GM21390 (cell line): Measurements from ENCODE around the gene OXSR1.
"Not testable (repeated sequence)": the region's sequence is repeated elsewhere in the genome, so short reads cannot be mapped to it uniquely, and the experiment has no call there.

Experiments
- ATAC-seq: cut with Tn5 transposase; IDR thresholded peaks from one replicate; pipeline ENCODE4 v1.9.1; 2021; ENCODE audit not compliant: unreplicated experiment

Gene OXSR1

GRCh38 chr3:38265604-38266307 lies 100.4 kb downstream of the OXSR1 start, which contains the start of gene SLC22A13:
Gene SLC22A13 (plus strand): TSS chr3:38265812. CDS start chr3:38265861, 49 bp downstream.
- no peak for ATAC-seq

DNA sequence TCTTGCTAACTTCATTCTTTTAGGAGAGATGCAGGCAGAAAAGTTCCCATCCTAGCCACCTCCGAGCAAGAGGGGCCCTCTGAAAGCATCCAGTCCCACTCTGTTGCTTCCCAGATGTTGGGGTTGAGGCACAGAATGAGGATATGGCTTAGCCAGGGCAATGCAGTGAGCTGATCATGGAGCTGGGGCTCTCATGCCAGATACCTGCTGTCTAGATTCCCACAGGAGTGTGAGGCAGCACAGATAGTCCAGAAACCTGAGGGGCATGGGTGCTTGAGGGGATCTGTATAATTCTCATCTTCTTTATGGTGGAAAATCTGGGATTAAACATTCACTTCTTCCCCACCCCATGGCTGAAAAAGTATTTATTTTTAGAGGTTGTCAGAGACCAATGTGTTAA lies 101.5 kb downstream of the OXSR1 start:
- no peak for ATAC-seq

DNA sequence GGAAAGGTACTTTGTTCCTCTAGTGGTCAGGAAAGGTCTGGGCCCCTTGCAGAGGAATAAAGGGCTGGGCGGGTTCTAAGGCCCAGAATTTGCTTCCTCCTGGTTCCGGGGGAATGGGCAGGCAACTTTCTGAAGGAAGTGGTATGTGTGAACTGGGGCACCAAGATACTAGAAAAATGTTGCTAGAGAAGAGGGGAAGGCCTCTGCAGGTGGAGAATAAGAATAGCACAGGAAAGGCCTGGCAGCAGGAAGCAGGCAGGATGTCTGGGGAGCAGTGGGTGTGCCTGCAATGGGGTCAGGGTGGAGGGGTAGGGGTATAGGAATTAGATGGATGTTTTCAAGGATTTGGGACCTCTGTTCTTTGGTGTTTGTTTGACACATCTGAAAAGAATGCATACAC lies 102.3 kb downstream of the OXSR1 start:
- ATAC-seq: no peak

DNA sequence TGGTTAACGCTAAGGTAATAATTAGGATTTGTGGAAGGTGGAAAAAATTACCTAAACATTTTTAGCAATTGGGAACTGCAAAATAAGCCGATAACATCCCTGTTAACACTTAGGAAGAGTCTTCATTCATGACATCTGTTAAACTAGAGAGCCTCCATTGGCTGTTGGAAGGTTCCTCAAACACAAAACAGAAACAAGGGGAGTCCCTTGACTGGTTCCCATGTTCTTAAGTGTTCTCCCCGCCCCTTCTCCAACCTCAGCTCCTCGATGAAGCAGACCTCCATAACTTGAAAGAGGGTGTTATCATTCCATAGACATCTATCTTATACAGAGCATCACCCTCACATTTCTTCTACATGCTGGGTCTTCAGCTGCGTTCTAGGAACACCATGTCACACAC lies 102.8 kb downstream of the OXSR1 start:
- peak; percentile 11 for ATAC-seq

- ATAC-seq: peak; percentile 67
Observed at GRCh38 chr3:38268522-38268921, 103.2 kb downstream of the OXSR1 start.

- ATAC-seq: no peak
Observed at GRCh38 chr3:38270606-38271005, 105.3 kb downstream of the OXSR1 start.

DNA sequence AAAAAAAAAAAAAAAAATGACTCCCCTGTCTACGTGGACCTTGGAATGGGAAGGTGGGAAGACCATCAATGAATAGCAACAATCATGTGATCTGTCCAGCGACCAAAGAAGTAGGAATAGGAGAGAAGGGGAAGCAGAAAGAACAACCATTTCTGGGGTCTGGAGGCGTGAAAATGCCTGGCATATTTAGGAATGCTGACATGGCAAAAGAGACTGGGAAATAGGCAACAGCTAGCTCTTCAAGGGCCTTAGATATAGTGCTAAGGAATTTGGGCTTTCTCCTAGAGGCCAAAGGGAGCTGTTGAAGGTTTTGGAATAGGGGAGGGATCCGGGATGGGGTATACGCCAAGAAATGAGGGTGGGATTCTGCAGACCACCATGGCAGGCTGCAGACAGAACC lies 106.2 kb downstream of the OXSR1 start:
- no peak for ATAC-seq

DNA sequence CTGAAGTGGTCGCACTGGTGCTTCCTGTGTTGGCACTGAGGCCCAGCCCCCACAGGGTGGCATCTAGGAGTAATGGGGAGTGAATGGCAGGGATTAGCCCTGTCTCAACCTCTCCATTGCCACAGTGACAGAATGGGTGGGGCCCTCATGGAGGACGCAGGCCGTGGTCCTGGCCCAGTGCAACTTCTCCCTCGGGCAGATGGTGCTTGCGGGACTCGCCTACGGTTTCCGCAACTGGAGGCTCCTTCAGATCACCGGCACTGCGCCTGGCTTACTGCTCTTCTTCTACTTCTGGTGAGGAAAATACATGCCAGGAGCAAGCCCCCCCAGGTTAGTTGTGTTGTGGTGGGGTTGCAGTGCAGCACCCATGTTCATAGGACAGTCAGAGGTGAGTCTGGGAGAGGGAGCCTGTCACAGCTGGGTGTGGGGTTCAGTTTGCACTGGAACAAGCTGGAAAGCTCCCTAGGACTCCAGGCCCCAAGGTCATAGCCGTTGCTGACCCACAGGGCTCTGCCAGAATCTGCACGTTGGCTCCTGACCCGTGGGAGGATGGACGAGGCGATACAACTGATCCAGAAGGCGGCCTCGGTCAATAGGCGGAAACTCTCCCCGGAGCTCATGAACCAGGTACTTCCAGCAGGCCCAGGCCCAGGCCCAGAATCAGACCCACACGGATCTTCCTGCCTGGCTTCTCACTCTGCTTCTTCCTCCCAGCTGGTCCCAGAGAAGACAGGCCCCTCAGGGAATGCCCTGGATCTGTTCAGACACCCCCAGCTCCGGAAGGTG lies 109.7 kb downstream of the OXSR1 start:
- no peak for ATAC-seq

DNA sequence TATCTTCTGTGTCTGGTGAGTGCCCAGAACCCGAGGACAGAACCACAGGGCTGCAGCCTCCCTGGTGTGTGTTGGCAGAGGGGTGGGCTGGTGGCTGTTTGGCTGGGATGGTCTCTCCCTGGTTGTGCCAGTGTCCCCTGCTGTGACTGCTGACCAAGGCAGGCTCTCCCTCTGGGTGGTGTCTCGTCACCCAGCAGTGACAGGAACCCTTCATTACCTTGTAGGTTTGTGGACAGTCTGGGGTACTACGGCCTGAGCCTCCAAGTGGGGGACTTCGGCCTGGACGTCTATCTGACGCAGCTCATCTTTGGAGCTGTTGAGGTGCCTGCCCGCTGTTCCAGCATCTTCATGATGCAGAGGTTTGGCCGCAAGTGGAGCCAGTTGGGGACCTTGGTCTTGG lies 110.3 kb downstream of the OXSR1 start:
- no peak for ATAC-seq

DNA sequence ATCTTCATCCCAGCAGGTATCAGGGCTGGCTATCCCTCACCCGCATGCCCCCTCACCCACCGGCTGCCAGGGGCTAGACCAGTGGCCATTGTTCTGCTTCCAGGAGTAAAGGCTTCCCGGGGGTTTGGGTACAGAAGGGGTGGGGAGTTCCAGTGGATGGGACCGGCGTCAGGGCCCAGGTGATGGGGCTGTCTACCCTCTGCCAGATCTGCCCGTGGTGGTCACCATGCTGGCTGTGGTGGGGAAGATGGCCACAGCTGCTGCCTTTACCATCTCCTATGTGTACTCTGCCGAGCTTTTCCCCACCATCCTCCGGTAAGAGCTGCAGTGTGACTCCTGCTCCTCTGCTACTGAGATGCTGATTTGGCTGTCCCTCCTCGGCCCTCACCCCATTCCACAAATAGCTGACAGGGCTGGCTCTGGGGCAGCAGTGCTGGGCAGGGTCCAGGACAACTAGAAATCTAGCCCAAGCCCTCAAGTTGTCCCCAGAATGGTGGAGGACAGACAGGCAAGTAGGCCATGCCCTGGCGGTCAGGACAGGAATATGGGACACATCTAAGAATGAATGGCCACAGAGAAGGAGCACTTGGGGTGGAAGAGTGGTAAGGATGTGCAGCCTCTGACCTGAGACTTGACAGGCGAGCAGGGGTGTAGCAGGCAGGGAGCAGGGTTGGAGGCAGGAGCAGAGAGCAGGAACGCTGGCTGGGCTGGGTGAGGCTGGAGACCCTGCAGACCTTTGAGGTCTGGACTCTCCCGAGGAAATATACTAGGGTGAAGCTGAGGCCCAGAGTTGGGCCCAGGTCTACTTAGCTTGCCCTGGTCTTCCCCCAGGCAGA lies 111.0 kb downstream of the OXSR1 start:
- no peak for ATAC-seq

DNA sequence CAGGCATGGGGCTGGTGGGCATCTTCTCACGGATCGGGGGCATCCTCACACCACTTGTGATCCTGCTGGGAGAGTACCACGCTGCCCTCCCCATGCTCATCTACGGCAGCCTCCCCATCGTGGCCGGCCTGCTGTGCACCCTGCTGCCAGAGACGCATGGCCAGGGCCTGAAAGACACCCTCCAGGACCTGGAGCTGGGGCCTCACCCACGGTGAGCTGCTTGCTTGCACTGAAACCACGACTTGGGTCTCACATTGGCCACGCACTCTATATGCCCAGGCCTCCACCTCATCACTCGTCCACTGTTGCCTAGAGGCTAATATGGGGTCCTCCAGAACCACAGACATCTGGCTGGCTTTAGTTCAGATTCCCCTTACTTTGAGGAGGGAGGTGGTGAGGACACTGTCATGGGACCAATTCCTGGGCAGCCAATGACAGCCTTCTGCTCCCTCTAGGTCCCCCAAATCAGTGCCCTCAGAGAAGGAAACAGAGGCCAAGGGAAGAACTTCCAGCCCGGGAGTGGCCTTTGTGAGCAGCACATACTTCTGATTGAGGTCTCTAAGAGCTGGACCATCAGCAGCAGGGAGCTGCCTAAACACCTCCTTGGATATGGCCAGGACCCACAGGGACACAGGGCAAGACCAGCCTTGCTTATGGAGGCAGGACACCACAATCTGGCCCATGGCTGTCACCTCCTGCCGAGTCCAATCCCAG lies 111.7 kb downstream of the OXSR1 start:
- no peak for ATAC-seq

- ATAC-seq: no peak
Observed at GRCh38 chr3:38278841-38279240, 113.5 kb downstream of the OXSR1 start.

DNA sequence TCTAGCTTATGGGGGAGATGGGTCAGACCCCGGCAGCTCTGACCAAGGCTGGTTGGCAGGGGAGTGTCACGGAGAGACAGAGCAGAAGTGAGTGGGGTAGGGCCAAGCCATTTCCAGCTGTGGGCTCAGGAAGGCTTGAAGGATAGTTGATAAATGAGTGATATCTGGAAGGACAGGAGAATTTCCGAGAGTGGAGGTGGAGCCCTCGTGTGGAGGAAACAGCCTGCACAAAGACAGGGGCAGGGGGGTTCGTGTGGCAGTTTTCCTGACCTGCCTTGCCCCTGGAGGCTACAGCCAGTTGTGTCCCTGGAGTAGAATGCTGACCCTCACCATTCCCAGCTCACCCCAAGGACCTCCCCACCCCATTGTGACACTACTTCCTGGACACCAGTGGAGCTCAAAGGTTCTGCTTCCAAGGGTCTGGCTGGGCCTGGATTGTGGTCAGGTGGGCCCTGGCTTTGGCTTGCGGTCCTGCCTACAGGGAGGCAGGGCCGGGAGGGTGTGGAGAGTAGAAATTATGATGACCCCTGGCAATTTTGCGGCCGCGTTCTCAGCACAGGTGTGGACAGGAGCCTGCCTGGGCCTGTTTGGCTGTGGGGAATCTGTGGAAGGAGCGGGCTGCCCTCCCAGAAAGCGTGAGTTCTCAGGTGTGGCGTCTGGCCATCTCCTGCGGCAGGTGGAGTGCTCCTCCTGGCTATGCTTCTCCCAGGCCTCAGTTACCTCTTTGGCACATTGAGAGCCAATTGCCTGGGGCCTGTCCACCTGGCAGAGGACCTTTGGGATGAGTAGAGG lies 116.8 kb downstream of the OXSR1 start, which contains the start of gene SLC22A14:
Gene SLC22A14, plus strand, starts transcription at position 400 of the 792 bp plus-strand sequence. CDS start 23,733 bp downstream, outside the sequence.
- no peak for ATAC-seq

- no peak for ATAC-seq
Observed at GRCh38 chr3:38283810-38284755, 118.7 kb downstream of the OXSR1 start.

- ATAC-seq: no peak
Observed at GRCh38 chr3:38284756-38285150, 119.4 kb downstream of the OXSR1 start.

- not testable (repeated sequence) for ATAC-seq
Observed at GRCh38 chr3:38289286-38290217, 124.2 kb downstream of the OXSR1 start.

- not testable (repeated sequence) for ATAC-seq
Observed at GRCh38 chr3:38297053-38297452, 131.7 kb downstream of the OXSR1 start.

DNA sequence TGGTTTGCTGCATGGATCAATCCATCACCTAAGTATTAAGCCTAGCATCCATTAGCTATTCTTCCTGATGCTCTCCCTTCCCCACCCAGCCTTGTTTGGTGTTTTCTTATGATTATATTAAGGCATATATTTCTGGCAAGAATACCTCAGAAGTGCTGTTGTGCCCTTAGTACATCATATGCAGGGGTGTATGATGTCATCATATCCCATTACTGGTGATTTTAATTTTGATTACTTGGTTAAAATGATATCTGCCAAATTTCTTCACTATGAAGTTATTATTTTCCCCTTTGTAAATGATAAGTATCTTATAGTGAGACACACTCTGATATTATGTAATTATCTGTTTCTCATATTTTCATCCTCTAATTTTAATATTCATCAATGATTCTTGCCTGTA lies 132.2 kb downstream of the OXSR1 start:
- no peak for ATAC-seq
